ENCODE results near the gene CUEDC2.
A peak's percentile ranks its signal among the peaks of the same experiment; 100 is the strongest.

The CUEDC2 gene

GRCh38 chr10:102432162-102432950 lies at the start of gene CUEDC2:
CUEDC2 (minus strand) TSS chr10:102432574; CDS start chr10:102425188, 7,386 bp downstream.
- DNase-seq = peak; percentile 99

GRCh38 chr10:102480396-102480795 lies 48.0 kb upstream of the CUEDC2 start:
- no peak for DNase-seq

GRCh38 chr10:102479651-102480050 lies 47.3 kb upstream of the CUEDC2 start:
- DNase-seq = no peak

GRCh38 chr10:102476466-102477141 lies 44.2 kb upstream of the CUEDC2 start:
- DNase-seq = no peak

- no peak for DNase-seq
Measured at GRCh38 chr10:102475451-102476040, 43.2 kb upstream of the CUEDC2 start.

GRCh38 chr10:102473445-102474331 lies 41.3 kb upstream of the CUEDC2 start:
- DNase-seq = no peak

GRCh38 chr10:102470579-102471546 lies 38.5 kb upstream of the CUEDC2 start:
- DNase-seq = no peak

GRCh38 chr10:102468683-102469082 lies 36.3 kb upstream of the CUEDC2 start:
- no peak for DNase-seq

GRCh38 chr10:102467971-102468438 lies 35.6 kb upstream of the CUEDC2 start:
- peak; percentile 87 for DNase-seq

- no peak for DNase-seq
Measured at GRCh38 chr10:102467318-102467717, 34.9 kb upstream of the CUEDC2 start.

- no peak for DNase-seq
Measured at GRCh38 chr10:102465466-102465865, 33.1 kb upstream of the CUEDC2 start.

- DNase-seq = no peak
Measured at GRCh38 chr10:102463983-102464382, 31.6 kb upstream of the CUEDC2 start.

- DNase-seq = no peak
Measured at GRCh38 chr10:102462512-102463054, 30.2 kb upstream of the CUEDC2 start.

GRCh38 chr10:102461187-102462054 lies 29.0 kb upstream of the CUEDC2 start:
- peak; percentile 98 for DNase-seq

- DNase-seq = no peak
Measured at GRCh38 chr10:102460836-102461186, 28.4 kb upstream of the CUEDC2 start.

GRCh38 chr10:102458656-102459055 lies 26.3 kb upstream of the CUEDC2 start:
- no peak for DNase-seq

- no peak for DNase-seq
Measured at GRCh38 chr10:102457591-102458150, 25.3 kb upstream of the CUEDC2 start.

GRCh38 chr10:102455893-102456471 lies 23.6 kb upstream of the CUEDC2 start:
- DNase-seq = peak; percentile 78
